GM21367 (cell line): ENCODE results near the gene CISH.

Experiments
- ATAC-seq: cut with Tn5 transposase; IDR thresholded peaks from one replicate; pipeline ENCODE4 v1.9.1; 2021; ENCODE audit not compliant: unreplicated experiment

CISH gene

GRCh38 chr3:50573566-50574443, 37.8 kb downstream of the CISH start:
- no peak for ATAC-seq

GRCh38 chr3:50572801-50573371, 38.7 kb downstream of the CISH start:
- no peak for ATAC-seq

- no peak for ATAC-seq
Measured at GRCh38 chr3:50572158-50572557, 39.4 kb downstream of the CISH start.

GRCh38 chr3:50571486-50571885, 40.1 kb downstream of the CISH start:
- no peak for ATAC-seq

- ATAC-seq: no peak
Measured at GRCh38 chr3:50570508-50571279, 40.9 kb downstream of the CISH start.

- ATAC-seq: peak; percentile 50
Measured at GRCh38 chr3:50568947-50569749, 42.4 kb downstream of the CISH start, which contains the start of gene HEMK1. HEMK1 (plus strand) TSS chr3:50569522; CDS start chr3:50571105, 1,583 bp downstream.

- ATAC-seq: peak; percentile 80
Measured at GRCh38 chr3:50567386-50568167, 44.0 kb downstream of the CISH start, which contains the start of gene C3orf18. C3orf18 (minus strand) TSS chr3:50567747; CDS start chr3:50565699, 2,048 bp downstream.

- ATAC-seq: no peak
Measured at GRCh38 chr3:50567011-50567385, 44.6 kb downstream of the CISH start.

GRCh38 chr3:50564321-50564720, 47.3 kb downstream of the CISH start:
- ATAC-seq: no peak

- ATAC-seq: no peak
Measured at GRCh38 chr3:50563867-50564266, 47.7 kb downstream of the CISH start.

- ATAC-seq: no peak
Measured at GRCh38 chr3:50562861-50563260, 48.7 kb downstream of the CISH start.

GRCh38 chr3:50559702-50560101, 51.9 kb downstream of the CISH start:
- no peak for ATAC-seq

GRCh38 chr3:50557915-50558314, 53.7 kb downstream of the CISH start:
- no peak for ATAC-seq

GRCh38 chr3:50557106-50557505, 54.5 kb downstream of the CISH start:
- no peak for ATAC-seq
